ENCODE results near the gene SOHLH2.

The SOHLH2 gene

DNA sequence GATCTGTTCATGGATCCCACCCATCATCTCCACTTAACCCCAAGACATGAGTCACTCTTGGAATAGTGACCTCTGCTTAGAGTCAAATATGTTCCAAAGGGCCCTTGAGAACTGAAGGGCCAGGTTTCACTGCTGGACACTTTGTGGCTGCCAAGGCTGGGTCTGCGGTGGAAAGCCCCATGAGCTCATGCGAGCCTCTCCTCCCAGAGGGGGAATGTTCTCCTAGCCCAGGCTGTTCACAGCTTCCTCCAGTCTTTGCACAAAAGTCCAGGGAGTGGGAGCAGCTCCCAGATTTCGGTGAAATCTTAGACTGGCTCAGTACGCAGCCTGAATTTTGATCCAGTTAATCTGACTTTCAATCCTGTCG lies 82.4 kb downstream of the SOHLH2 start:
- peak; percentile 84 for DNase-seq (ENCODE audit: low read depth)

DNA sequence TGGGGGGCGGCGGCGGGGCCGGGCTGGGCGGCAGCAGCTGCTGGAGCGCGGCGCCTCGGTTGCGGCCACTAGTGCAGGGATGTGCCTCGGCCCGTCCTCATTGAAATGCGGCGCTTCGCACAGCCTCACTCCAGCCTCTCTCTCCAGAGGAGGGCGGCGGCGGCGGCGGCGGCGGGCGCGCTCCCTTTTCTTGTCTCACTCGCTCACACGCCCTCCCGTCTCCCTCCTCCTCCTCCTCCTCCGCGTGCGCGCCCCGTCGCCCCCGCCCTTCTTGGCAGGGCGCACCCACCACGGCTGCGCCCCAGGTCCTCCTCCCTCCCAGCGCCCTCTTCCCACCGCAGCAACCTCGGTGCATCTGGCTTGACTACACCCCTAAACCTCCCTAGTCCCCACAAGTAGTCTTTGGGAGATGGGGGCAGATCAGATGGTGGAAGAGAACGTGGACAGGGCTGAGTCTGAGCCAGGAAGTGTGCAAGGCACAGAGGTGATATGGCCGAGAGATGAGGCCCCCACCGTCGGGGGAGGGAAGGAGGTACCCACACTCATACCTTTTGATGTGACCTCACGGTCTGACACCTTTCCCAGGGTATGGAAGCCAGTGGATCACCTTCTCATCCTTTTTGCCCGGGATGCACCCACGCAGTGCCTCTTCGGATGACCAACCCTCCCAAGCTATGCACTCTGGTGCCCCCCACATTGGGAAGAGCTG lies 83.0 kb downstream of the SOHLH2 start, which contains the start of gene DCLK1:
Gene DCLK1, minus strand, starts transcription at position 161 of the 709 bp plus-strand sequence.
- peak; percentile 59 for DNase-seq (ENCODE audit: low read depth)

DNA sequence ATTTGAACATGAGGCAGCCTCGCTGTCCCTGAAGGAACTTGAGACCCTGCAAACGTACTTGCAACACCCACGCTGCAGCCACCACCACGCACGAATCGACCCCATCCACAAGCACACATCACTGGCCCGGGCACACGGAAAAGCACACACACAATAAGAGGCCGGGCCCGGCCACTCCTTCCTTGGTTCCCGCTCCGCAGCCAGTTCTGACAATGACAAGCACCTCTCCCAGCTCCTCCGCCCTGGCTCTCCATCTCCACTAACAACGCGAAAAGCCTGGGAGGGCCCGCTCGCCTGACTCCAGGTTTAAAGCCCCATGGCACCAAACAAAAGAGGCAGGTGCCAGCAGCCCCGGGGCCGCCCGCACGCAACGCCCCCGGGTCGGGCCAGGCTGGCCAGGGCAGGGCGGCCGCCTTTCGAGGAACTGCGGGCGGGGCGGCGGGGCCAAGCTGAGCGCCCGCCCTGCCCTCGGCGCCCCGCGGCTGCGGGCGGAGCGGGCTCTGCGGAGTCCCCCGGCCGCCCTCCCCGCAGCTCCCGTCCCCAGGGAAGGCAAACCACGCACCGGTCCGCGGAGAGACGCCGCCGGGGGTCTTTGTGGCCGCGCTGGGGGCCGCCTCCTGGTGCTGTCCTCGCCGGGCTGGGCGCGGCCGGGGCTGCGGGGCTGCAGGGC lies 83.7 kb downstream of the SOHLH2 start:
- DNase-seq (ENCODE audit: low read depth): no peak

DNA sequence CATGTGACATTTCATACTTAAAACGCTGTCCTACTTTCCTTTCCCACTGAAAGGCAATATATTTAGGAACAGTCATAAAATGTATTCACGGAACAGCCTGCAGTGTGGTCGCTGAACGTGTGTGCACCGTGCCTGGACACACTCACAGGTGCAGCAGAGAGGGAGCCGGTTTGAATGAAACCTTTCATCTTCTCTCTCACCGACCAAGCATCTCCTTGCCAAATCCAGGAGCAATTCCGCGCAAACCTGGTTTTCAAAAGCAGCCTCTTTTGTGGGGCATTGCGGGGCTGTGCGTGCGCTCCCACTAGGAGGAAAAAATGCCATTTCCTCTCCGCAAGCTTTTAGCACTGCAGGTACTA lies 84.2 kb downstream of the SOHLH2 start:
- DNase-seq (ENCODE audit: low read depth): no peak

DNA sequence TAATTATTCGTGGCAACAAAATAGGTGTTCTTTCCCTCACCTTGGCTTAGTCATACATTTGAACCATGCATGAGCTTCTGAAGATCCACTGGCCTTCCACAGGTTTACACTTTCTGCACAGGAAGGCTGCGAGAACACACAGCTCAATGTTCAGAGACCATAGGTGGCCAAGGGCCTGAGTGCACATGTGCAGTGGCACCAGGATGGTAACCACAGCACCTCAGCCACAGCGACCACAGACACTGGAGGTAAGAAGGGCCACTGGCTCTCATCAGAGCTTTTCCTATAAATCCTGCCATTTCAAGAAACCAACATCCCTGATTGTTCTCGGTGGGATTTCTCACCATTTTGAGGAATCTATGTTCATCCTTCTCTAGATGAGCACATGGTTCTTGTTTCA lies 84.8 kb downstream of the SOHLH2 start:
- no peak for DNase-seq (ENCODE audit: low read depth)

DNA sequence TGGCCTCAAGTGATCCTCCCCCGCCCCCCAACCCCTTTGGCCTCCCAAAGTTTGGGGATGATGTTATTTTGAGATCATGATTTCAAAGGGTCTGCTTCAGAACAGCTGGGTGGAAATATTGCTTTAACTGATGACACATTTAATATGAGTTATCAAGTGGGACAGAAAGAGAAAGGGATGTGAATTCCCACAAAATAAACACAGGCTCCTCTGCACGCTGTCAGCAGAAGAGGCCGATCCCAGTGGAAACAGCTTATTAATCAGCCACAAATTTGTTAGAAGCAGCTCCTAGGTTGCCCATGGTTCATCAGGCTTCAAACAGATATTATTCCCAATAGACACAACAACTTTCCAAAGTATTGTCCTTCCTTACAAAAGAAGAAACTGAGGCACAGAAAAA lies 87.9 kb downstream of the SOHLH2 start:
- no peak for DNase-seq (ENCODE audit: low read depth)

DNA sequence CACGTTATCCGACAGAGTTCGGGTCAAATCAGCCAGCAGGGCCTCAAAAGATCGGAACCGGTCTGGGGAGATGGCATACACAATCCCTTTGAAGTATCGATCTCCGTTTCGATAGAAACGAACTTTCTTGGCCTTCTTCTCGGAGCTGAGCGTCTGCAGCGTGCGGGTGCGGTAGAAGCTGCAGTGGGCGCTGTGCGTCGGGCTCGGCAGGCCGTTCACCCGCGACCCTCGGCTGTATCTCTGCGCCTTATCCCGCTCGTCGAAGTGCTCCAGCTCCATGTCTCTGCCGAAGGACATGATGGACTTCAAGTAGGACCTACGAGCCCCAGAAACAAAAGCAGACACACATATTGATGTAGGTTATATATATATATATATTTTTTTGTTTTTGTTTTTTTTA lies 88.5 kb downstream of the SOHLH2 start:
- DNase-seq (ENCODE audit: low read depth): no peak

DNA sequence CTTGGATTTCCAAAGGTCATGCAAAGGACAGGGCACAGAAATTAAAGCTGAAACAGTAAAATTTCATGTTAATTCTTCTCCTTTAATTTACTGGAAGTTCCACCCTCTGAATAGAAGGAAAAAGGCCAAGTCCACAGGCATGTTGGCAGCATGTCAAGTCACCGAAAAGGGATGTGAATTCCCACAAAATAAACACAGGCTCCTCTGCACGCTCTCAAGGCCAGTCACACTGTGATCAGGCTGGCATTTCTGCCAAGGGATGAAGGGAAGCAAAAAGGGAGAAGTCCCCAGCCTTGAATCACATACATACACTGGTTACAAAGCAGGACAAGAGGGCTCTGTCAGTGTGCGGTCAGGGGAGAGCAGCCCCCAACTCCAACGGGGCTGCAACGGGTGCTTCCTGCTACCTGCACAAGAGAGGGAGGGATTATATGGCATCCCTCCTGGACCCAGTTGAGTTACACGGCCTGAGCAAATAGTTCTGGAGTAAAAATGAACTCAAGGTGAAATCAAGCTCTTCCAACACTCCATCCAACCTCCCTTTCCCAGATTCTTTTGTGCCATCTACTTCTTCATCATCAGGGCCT lies 90.0 kb downstream of the SOHLH2 start:
- DNase-seq (ENCODE audit: low read depth): peak; percentile 83
